H9 (cell line): Measurements from ENCODE around the gene TLX2. TPM values are rescaled to one million over a fixed set of nuclear protein-coding genes. Genes with fewer than 3 reads are reported as not detected.

Experiments used
- DNase-seq: peaks from one replicate; pipeline ENCODE4 v3.0.0-alpha.2; 2017
- H2AFZ ChIP-seq: one replicate; pipeline ENCODE4 v1.6.1; 2013; ENCODE audit warnings: mild to moderate bottlenecking, low read length, control low read depth, moderate library complexity
- H2AK5ac ChIP-seq: 2 replicates; pipeline ENCODE4 v1.6.1; 2013; ENCODE audit warnings: low read length, control low read depth, mixed read lengths; ENCODE audit not compliant: insufficient read length
- H2BK120ac ChIP-seq: one replicate; pipeline ENCODE4 v1.6.1; 2013; ENCODE audit warnings: low read depth, mild to moderate bottlenecking, low read length, control low read depth, inconsistent platforms; ENCODE audit not compliant: poor library complexity, severe bottlenecking
- H2BK12ac ChIP-seq: 2 replicates; pipeline ENCODE4 v1.6.1; 2013; ENCODE audit warnings: low read length, control low read depth, mixed read lengths, low read depth; ENCODE audit not compliant: insufficient read length
- H2BK15ac ChIP-seq: 2 replicates; pipeline ENCODE4 v1.6.1; 2013; ENCODE audit warnings: low read depth, low read length, control low read depth
- H2BK20ac ChIP-seq: one replicate; pipeline ENCODE4 v1.6.1; 2013; ENCODE audit warnings: low read depth, mild to moderate bottlenecking, low read length, control low read depth, inconsistent platforms; ENCODE audit not compliant: poor library complexity, severe bottlenecking
- H2BK5ac ChIP-seq: 2 replicates; pipeline ENCODE4 v1.6.1; 2013; ENCODE audit warnings: low read length, control low read depth, mixed read lengths; ENCODE audit not compliant: insufficient read length
- H3K14ac ChIP-seq: 2 replicates; pipeline ENCODE4 v1.6.1; 2013; ENCODE audit warnings: low read length, control low read depth; ENCODE audit not compliant: insufficient read depth
- H3K18ac ChIP-seq: 2 replicates; pipeline ENCODE4 v1.6.1; 2013; ENCODE audit warnings: low read depth, mild to moderate bottlenecking, mixed read lengths, low read length, control low read depth; ENCODE audit not compliant: insufficient read length
- H3K23ac ChIP-seq: 2 replicates; pipeline ENCODE4 v1.6.1; 2013; ENCODE audit warnings: low read length, control low read depth, mixed read lengths, low read depth; ENCODE audit not compliant: insufficient read length
- H3K23me2 ChIP-seq: 2 replicates; pipeline ENCODE4 v1.6.1; 2013; ENCODE audit warnings: low read depth, mild to moderate bottlenecking, mixed read lengths, low read length, control low read depth; ENCODE audit not compliant: insufficient read length, poor library complexity, severe bottlenecking
- H3K27ac ChIP-seq: 2 replicates; pipeline ENCODE4 v1.5.1; 2013; ENCODE audit warnings: low read length, control low read depth, mixed read lengths, low read depth; ENCODE audit not compliant: insufficient read length
- H3K27me3 ChIP-seq: 2 replicates; pipeline ENCODE4 v1.6.1; 2013; ENCODE audit warnings: low read length, control low read depth, inconsistent platforms; ENCODE audit not compliant: insufficient read depth
- H3K4ac ChIP-seq: 2 replicates; pipeline ENCODE4 v1.6.1; 2013; ENCODE audit warnings: low read depth, mild to moderate bottlenecking, control low read depth, inconsistent platforms, low read length, moderate library complexity
- H3K4me1 ChIP-seq: 2 replicates; pipeline ENCODE4 v1.6.1; 2013; ENCODE audit warnings: low read length, control low read depth, inconsistent platforms; ENCODE audit not compliant: insufficient read depth
- H3K4me2 ChIP-seq: 2 replicates; pipeline ENCODE4 v1.6.1; 2013; ENCODE audit warnings: low read length, control low read depth, mixed read lengths; ENCODE audit not compliant: insufficient read length, insufficient read depth
- H3K56ac ChIP-seq: 2 replicates; pipeline ENCODE4 v1.6.1; 2013; ENCODE audit warnings: low read depth, mild to moderate bottlenecking, mixed read lengths, low read length, control low read depth; ENCODE audit not compliant: insufficient read length
- H3K79me1 ChIP-seq: 2 replicates; pipeline ENCODE4 v1.6.1; 2013; ENCODE audit warnings: low read depth, mild to moderate bottlenecking, moderate library complexity, low read length, control low read depth, inconsistent platforms; ENCODE audit not compliant: insufficient read depth, poor library complexity, severe bottlenecking
- H3K79me2 ChIP-seq: 2 replicates; pipeline ENCODE4 v1.6.1; 2013; ENCODE audit warnings: low read length, control low read depth, inconsistent platforms; ENCODE audit not compliant: insufficient read depth
- H3K9ac ChIP-seq: 2 replicates; pipeline ENCODE4 v1.6.1; 2013; ENCODE audit warnings: low read length, control low read depth, mixed read lengths; ENCODE audit not compliant: insufficient read length; ENCODE audit errors: extremely low read depth
- H3K9me3 ChIP-seq: one replicate; pipeline ENCODE4 v1.6.1; 2013; ENCODE audit warnings: low read depth, low read length, inconsistent platforms; ENCODE audit not compliant: control insufficient read depth
- H3T11ph ChIP-seq: one replicate; pipeline ENCODE4 v1.6.1; 2013; ENCODE audit warnings: mild to moderate bottlenecking, low read length, control low read depth, inconsistent platforms
- H4K20me1 ChIP-seq: one replicate; pipeline ENCODE4 v1.6.1; 2013; ENCODE audit not compliant: control insufficient read depth, insufficient read length, insufficient read depth
- H4K5ac ChIP-seq: 2 replicates; pipeline ENCODE4 v1.6.1; 2013; ENCODE audit warnings: low read depth, mild to moderate bottlenecking, mixed read lengths, low read length, control low read depth; ENCODE audit not compliant: insufficient read length
- H4K8ac ChIP-seq: replicated peaks from 2 replicates; pipeline ENCODE4 v1.6.1; 2013; ENCODE audit warnings: low read length, control low read depth, mixed read lengths, low read depth; ENCODE audit not compliant: insufficient read length
- H4K91ac ChIP-seq: 2 replicates; pipeline ENCODE4 v1.6.1; 2013; ENCODE audit warnings: low read depth, mild to moderate bottlenecking, moderate library complexity, mixed read lengths, low read length, control low read depth; ENCODE audit not compliant: insufficient read length
- H3K27ac Mint-ChIP-seq, 3 experiments: 2 replicates in 2 of 3; 3 replicates in 1 of 3; pipeline ENCODE4 v1.8.0; 2020 to 2021; ENCODE audit warnings: mixed read lengths in 3 of 3, mild to moderate bottlenecking in 1 of 3, moderate library complexity in 1 of 3
- H3K27me3 Mint-ChIP-seq: 2 replicates; pipeline ENCODE4 v1.8.0; 2021; ENCODE audit warnings: low read depth, mild to moderate bottlenecking, moderate library complexity, mixed read lengths
- H3K36me3 Mint-ChIP-seq, 3 experiments: 2 replicates in 2 of 3; 3 replicates in 1 of 3; pipeline ENCODE4 v1.8.0; 2020 to 2021; ENCODE audit warnings: low read depth in 3 of 3, mixed read lengths in 3 of 3; ENCODE audit not compliant: insufficient read depth in 1 of 3
- H3K4me1 Mint-ChIP-seq, 2 experiments: 2 replicates each; pipeline ENCODE4 v1.8.0; 2020; ENCODE audit warnings: mixed read lengths in 2 of 2
- H3K4me3 Mint-ChIP-seq, 2 experiments: 2 replicates in 1 of 2; 3 replicates in 1 of 2; pipeline ENCODE4 v1.8.0; 2020 to 2021; ENCODE audit warnings: mild to moderate bottlenecking in 2 of 2, mixed read lengths in 2 of 2, moderate library complexity in 1 of 2
- H3K9me3 Mint-ChIP-seq, 2 experiments: 2 replicates in 1 of 2; 3 replicates in 1 of 2; pipeline ENCODE4 v1.8.0; 2020; ENCODE audit warnings: mild to moderate bottlenecking in 2 of 2, mixed read lengths in 2 of 2, moderate library complexity in 1 of 2
- CTCF ChIP-seq: fragments of 200-600 bp; sonication (generic); conservative IDR thresholded peaks from 3 replicates; pipeline ENCODE4 v1.8.0; 2021; ENCODE audit warnings: antibody characterized with exemption, mild to moderate bottlenecking
- WGBS: extraction: QIAGEN DNeasy Blood & Tissue Kit; methylation state at CpG from one replicate; pipeline ENCODE4 v1.1.7; 2013; ENCODE audit warnings: missing lambda C conversion rate, low lambda C conversion rate, mixed read lengths; ENCODE audit not compliant: insufficient read length; ENCODE audit errors: extremely low coverage; 5-methylcytosine and 5-hydroxymethylcytosine counted together
- total RNA-seq: library from RNA; stranded (reverse); gene quantifications from 2 replicates; pipeline ENCODE4 v1.2.1, GENCODE V29; 2021

TLX2 gene
- total RNA-seq, 1 experiment from 2014 or later: 0.20 TPM

GRCh38 chr2:74559912-74560311, 45.7 kb downstream of the TLX2 start:
- DNase-seq: peak; percentile 59
- H4K91ac ChIP-seq: no peak overlapping the region
- H3K4me2 ChIP-seq: peak overlapping the region; percentile 11
- H3K27ac ChIP-seq: no peak overlapping the region
- no peak overlapping the region for H4K5ac ChIP-seq
- H3K4ac ChIP-seq: no peak overlapping the region
- no peak overlapping the region for H2BK120ac ChIP-seq
- Mint-ChIP-seq H3K4me3 (peak overlapping the region in 1 of 2 experiments; percentile 2; a peak in 1 of 5 replicates), H3K27me3 (peaks cover 36% of the 10 kb centered on the region), H3K4me1 (peaks cover 11 to 17% of the 10 kb centered on the region in 2 experiments), H3K36me3 (peaks cover 0 to 16% (median 12%) of the 10 kb centered on the region in 3 experiments; a peak in 4 of 7 replicates), H3K27ac (peak overlapping the region in 1 of 3 experiments; percentile 83; a peak in 2 of 7 replicates), H3K9me3 (no peaks in the 10 kb centered on the region)
- H3K23me2 ChIP-seq: peaks cover 9% of the 10 kb centered on the region
- 0 out of 2 replicates have a peak, but pooled peaks cover 3% of the 10 kb centered on the region for H3K4me1 ChIP-seq
- H3K18ac ChIP-seq: no peak overlapping the region
- H2AK5ac ChIP-seq: no peak overlapping the region
- H3K23ac ChIP-seq: no peak overlapping the region
- no peaks in the 10 kb centered on the region for H3K9me3 ChIP-seq
- H4K20me1 ChIP-seq: no peaks in the 10 kb centered on the region
- no peaks in the 10 kb centered on the region for H3K79me2 ChIP-seq
- no CpG with 5 or more reads among the region's 5 CpGs for WGBS
- H3K79me1 ChIP-seq: no peaks in the 10 kb centered on the region
- no peak overlapping the region for H2AFZ ChIP-seq
- no peak overlapping the region; the same call in 1 of the 2 replicates for H3K14ac ChIP-seq
- H2BK5ac ChIP-seq: no peak overlapping the region
- H4K8ac ChIP-seq: no peak overlapping the region
- no peak for TF ChIP-seq CTCF
- H3K9ac ChIP-seq: no peak overlapping the region
- H3T11ph ChIP-seq: no peak overlapping the region
- H2BK12ac ChIP-seq: no peak overlapping the region
- no peak overlapping the region for H2BK15ac ChIP-seq
- no peak overlapping the region for H3K56ac ChIP-seq
- H3K27me3 ChIP-seq: no peaks in the 10 kb centered on the region; the same call in 1 of the 2 replicates
- no peak overlapping the region for H2BK20ac ChIP-seq
